Breast epithelium (tissue), 3 donors: ENCODE data around the gene MYH6.

ENCODE experiments used
- CTCF ChIP-seq, 3 donors: fragments of 450-650 bp; IDR thresholded peaks; one replicate each; pipeline ENCODE4 v1.5.1; 2016 to 2017; ENCODE audit warnings: antibody characterized with exemption in 3 of 3, mild to moderate bottlenecking in 3 of 3, moderate library complexity in 3 of 3
- POLR2A ChIP-seq: fragments of 450-650 bp; IDR thresholded peaks from one replicate; pipeline ENCODE4 v1.6.1; 2016; ENCODE audit warnings: antibody characterized with exemption, mild to moderate bottlenecking, moderate library complexity
- POLR2AphosphoS5 ChIP-seq, 3 donors: sonication (generic); formaldehyde crosslinking; IDR thresholded peaks; one replicate each; pipeline ENCODE4 v1.6.1; 2017; ENCODE audit warnings: antibody characterized with exemption in 3 of 3

GRCh38 chr14:23344481-23344880 is 63.6 kb downstream of the MYH6 start:
- TF ChIP-seq CTCF (IDR thresholded peaks at IDR 0.05) (no peak), POLR2AphosphoS5 (IDR thresholded peaks at IDR 0.05) (no peak), POLR2A (no peak)
